ENCODE data around the gene CTDSPL.

GRCh38 chr3:37876279-37876678, 14.6 kb downstream of the CTDSPL start:
- TF ChIP-seq CTCF (IDR thresholded peaks at IDR 0.05) (no peak), POLR2A (IDR thresholded peaks at IDR 0.05) (no peak)
